ENCODE results near the gene ATP1A3. TPM values are rescaled to one million over a fixed set of nuclear protein-coding genes. Genes with fewer than 3 reads are reported as not detected.

The ATP1A3 gene
- total RNA-seq, 2 donors from 2014 or later, result 0.69 to 1.0 TPM

GRCh38 chr19:42023943-42024260, 29.9 kb upstream of the ATP1A3 start:
- WGBS, 2 experiments (ENCODE audit: insufficient coverage in 1 of 2, insufficient read length in 1 of 2), result 60 to 84% methylated on average over 1 to 4 of the region's 4 CpGs
- DNase-seq, result no peak
- H3K4me3 ChIP-seq (ENCODE audit: low read length), result no peak overlapping the region
- H3K27me3 ChIP-seq (ENCODE audit: control insufficient read depth, insufficient read depth, low read length, poor library complexity, severe bottlenecking), result no peaks in the 10 kb centered on the region
- Mint-ChIP-seq H3K27ac (peak overlapping the region; percentile 68), H3K36me3 (ENCODE audit: low read depth) (peaks cover 15% of the 10 kb centered on the region), H3K4me3 (no peak overlapping the region), H3K9me3 (no peaks in the 10 kb centered on the region), H3K27me3 (ENCODE audit: insufficient read depth) (no peaks in the 10 kb centered on the region), H3K4me1 (peaks cover 3% of the 10 kb centered on the region)
- H3K4me1 ChIP-seq (ENCODE audit: control insufficient read depth, insufficient read depth, low read length), result no peaks in the 10 kb centered on the region
- no peaks in the 10 kb centered on the region for H3K9me3 ChIP-seq (ENCODE audit: control insufficient read depth, low read length)
- H3K9ac ChIP-seq (ENCODE audit: extremely low read depth, low read length, poor library complexity, severe bottlenecking), result no peak overlapping the region
- peak; percentile 27 for TF ChIP-seq CTCF (conservative IDR thresholded peaks at IDR 0.05)
- no peaks in the 10 kb centered on the region for H3K36me3 ChIP-seq (ENCODE audit: control insufficient read depth, insufficient read depth, low read length)
- H3K27ac ChIP-seq (ENCODE audit: low read depth, low read length), result no peak overlapping the region

GRCh38 chr19:42023121-42023942, 29.3 kb upstream of the ATP1A3 start:
- no peaks in the 10 kb centered on the region for H3K4me1 ChIP-seq (ENCODE audit: control insufficient read depth, insufficient read depth, low read length)
- 75 to 80% methylated on average over 16 to 17 of the region's 17 CpGs for WGBS, 2 experiments (ENCODE audit: insufficient coverage in 1 of 2, insufficient read length in 1 of 2)
- Mint-ChIP-seq H3K36me3 (ENCODE audit: low read depth) (peaks cover 15% of the 10 kb centered on the region), H3K9me3 (no peaks in the 10 kb centered on the region), H3K27ac (peak overlapping the region; percentile 68), H3K4me1 (peaks cover under 1% of the 10 kb centered on the region), H3K4me3 (no peak overlapping the region), H3K27me3 (ENCODE audit: insufficient read depth) (no peaks in the 10 kb centered on the region)
- H3K4me3 ChIP-seq (ENCODE audit: low read length), result no peak overlapping the region
- H3K9ac ChIP-seq (ENCODE audit: extremely low read depth, low read length, poor library complexity, severe bottlenecking), result no peak overlapping the region
- peak; percentile 92 for DNase-seq
- H3K27me3 ChIP-seq (ENCODE audit: control insufficient read depth, insufficient read depth, low read length, poor library complexity, severe bottlenecking), result no peaks in the 10 kb centered on the region
- no peaks in the 10 kb centered on the region for H3K9me3 ChIP-seq (ENCODE audit: control insufficient read depth, low read length)
- H3K27ac ChIP-seq (ENCODE audit: low read depth, low read length), result no peak overlapping the region
- peak; percentile 84 for TF ChIP-seq CTCF (conservative IDR thresholded peaks at IDR 0.05)
- H3K36me3 ChIP-seq (ENCODE audit: control insufficient read depth, insufficient read depth, low read length), result no peaks in the 10 kb centered on the region

GRCh38 chr19:42022616-42023015, 28.6 kb upstream of the ATP1A3 start:
- Histone ChIP-seq H3K36me3 (ENCODE audit: control insufficient read depth, insufficient read depth, low read length) (no peaks in the 10 kb centered on the region), H3K9me3 (ENCODE audit: control insufficient read depth, low read length) (no peaks in the 10 kb centered on the region), H3K4me3 (ENCODE audit: low read length) (no peak overlapping the region), H3K4me1 (ENCODE audit: control insufficient read depth, insufficient read depth, low read length) (no peaks in the 10 kb centered on the region), H3K27me3 (ENCODE audit: control insufficient read depth, insufficient read depth, low read length, poor library complexity, severe bottlenecking) (no peaks in the 10 kb centered on the region), H3K9ac (ENCODE audit: extremely low read depth, low read length, poor library complexity, severe bottlenecking) (no peak overlapping the region), H3K27ac (ENCODE audit: low read depth, low read length) (no peak overlapping the region)
- DNase-seq, result no peak
- Mint-ChIP-seq H3K9me3 (no peaks in the 10 kb centered on the region), H3K27ac (no peak overlapping the region), H3K4me1 (no peaks in the 10 kb centered on the region), H3K36me3 (ENCODE audit: low read depth) (peaks cover 15% of the 10 kb centered on the region), H3K27me3 (ENCODE audit: insufficient read depth) (no peaks in the 10 kb centered on the region), H3K4me3 (no peak overlapping the region)
- WGBS, 2 experiments (ENCODE audit: insufficient coverage in 1 of 2, insufficient read length in 1 of 2), result 91 to 96% methylated on average over 4 to 5 of the region's 5 CpGs
- TF ChIP-seq CTCF (conservative IDR thresholded peaks at IDR 0.05), result no peak
